NCI-H2227 treated with DMSO at 0.1 percent for 48 hours (cell line): ENCODE results near the gene AFAP1.

Source experiments
- DNase-seq: peaks from one replicate; lab custom pipeline; 2025; lab: John Stamatoyannopoulos, UW

AFAP1 gene

GRCh38 chr4:7753931-7754465, 185.7 kb downstream of the AFAP1 start:
- DNase-seq, result no peak

- DNase-seq, result no peak
These were observed 186.4 kb downstream of the AFAP1 start for GRCh38 chr4:7753271-7753670.

GRCh38 chr4:7752649-7753048, 187.0 kb downstream of the AFAP1 start:
- DNase-seq, result no peak

GRCh38 chr4:7750972-7751371, 188.7 kb downstream of the AFAP1 start:
- no peak for DNase-seq

GRCh38 chr4:7750523-7750922, 189.1 kb downstream of the AFAP1 start:
- DNase-seq, result no peak

GRCh38 chr4:7747566-7747965, 192.1 kb downstream of the AFAP1 start:
- no peak for DNase-seq

GRCh38 chr4:7747062-7747385, 192.6 kb downstream of the AFAP1 start:
- DNase-seq, result no peak

GRCh38 chr4:7746351-7747061, 193.2 kb downstream of the AFAP1 start:
- DNase-seq, result no peak

GRCh38 chr4:7745301-7745885, 194.3 kb downstream of the AFAP1 start:
- DNase-seq, result no peak

GRCh38 chr4:7744142-7744804, 195.4 kb downstream of the AFAP1 start:
- DNase-seq, result no peak

GRCh38 chr4:7742807-7743280, 196.8 kb downstream of the AFAP1 start:
- no peak for DNase-seq

GRCh38 chr4:7741946-7742806, 197.5 kb downstream of the AFAP1 start:
- no peak for DNase-seq

GRCh38 chr4:7740866-7741525, 198.7 kb downstream of the AFAP1 start:
- no peak for DNase-seq

GRCh38 chr4:7739918-7740865, 199.5 kb downstream of the AFAP1 start:
- DNase-seq, result no peak

- no peak for DNase-seq
These were observed 200.4 kb downstream of the AFAP1 start for GRCh38 chr4:7739077-7739917.

- DNase-seq, result no peak
These were observed 201.1 kb downstream of the AFAP1 start for GRCh38 chr4:7738458-7739076.

- DNase-seq, result no peak
These were observed 201.8 kb downstream of the AFAP1 start for GRCh38 chr4:7737752-7738457.

GRCh38 chr4:7737268-7737645, 202.4 kb downstream of the AFAP1 start:
- DNase-seq, result no peak
